ENCODE measurements around the gene FHIT.

FHIT gene

GRCh38 chr3:60812502-60812901, 438.8 kb downstream of the FHIT start:
- no peak for DNase-seq

GRCh38 chr3:60810881-60811280, 440.4 kb downstream of the FHIT start:
- no peak for DNase-seq

GRCh38 chr3:60809857-60810610, 441.2 kb downstream of the FHIT start:
- DNase-seq, result no peak

GRCh38 chr3:60803216-60804173, 447.8 kb downstream of the FHIT start:
- DNase-seq, result no peak

GRCh38 chr3:60801307-60801706, 449.9 kb downstream of the FHIT start:
- DNase-seq, result no peak

GRCh38 chr3:60798456-60798855, 452.8 kb downstream of the FHIT start:
- DNase-seq, result no peak

GRCh38 chr3:60792249-60792852, 458.9 kb downstream of the FHIT start:
- DNase-seq, result no peak

GRCh38 chr3:60788185-60788584, 463.1 kb downstream of the FHIT start:
- DNase-seq, result no peak

GRCh38 chr3:60781935-60782334, 469.3 kb downstream of the FHIT start:
- no peak for DNase-seq

- no peak for DNase-seq
Observed at GRCh38 chr3:60779637-60780036, 471.6 kb downstream of the FHIT start.

GRCh38 chr3:60775985-60776384, 475.3 kb downstream of the FHIT start:
- DNase-seq, result no peak

- no peak for DNase-seq
Observed at GRCh38 chr3:60774617-60775016, 476.6 kb downstream of the FHIT start.

- DNase-seq, result no peak
Observed at GRCh38 chr3:60772584-60772983, 478.7 kb downstream of the FHIT start.

- DNase-seq, result no peak
Observed at GRCh38 chr3:60771766-60772165, 479.5 kb downstream of the FHIT start.

- no peak for DNase-seq
Observed at GRCh38 chr3:60770532-60770931, 480.7 kb downstream of the FHIT start.

GRCh38 chr3:60767536-60767935, 483.7 kb downstream of the FHIT start:
- DNase-seq, result no peak

- no peak for DNase-seq
Observed at GRCh38 chr3:60765776-60766175, 485.5 kb downstream of the FHIT start.

GRCh38 chr3:60764870-60765269, 486.4 kb downstream of the FHIT start:
- no peak for DNase-seq

GRCh38 chr3:60760145-60760544, 491.1 kb downstream of the FHIT start:
- no peak for DNase-seq

- DNase-seq, result no peak
Observed at GRCh38 chr3:60759439-60759838, 491.8 kb downstream of the FHIT start.

- no peak for DNase-seq
Observed at GRCh38 chr3:60758831-60759230, 492.4 kb downstream of the FHIT start.

GRCh38 chr3:60758171-60758570, 493.1 kb downstream of the FHIT start:
- DNase-seq, result no peak

- DNase-seq, result no peak
Observed at GRCh38 chr3:60757724-60758123, 493.5 kb downstream of the FHIT start.
